GM10266 (cell line): ENCODE measurements around the gene DACT2.
"Not testable (repeated sequence)": the region's sequence is repeated elsewhere in the genome, so short reads cannot be mapped to it uniquely, and the experiment has no call there.

Experiments used
- DNase-seq: peaks from one replicate; pipeline ENCODE4 v3.0.0; 2012; ENCODE audit errors: extremely low spot score
- TF ChIP-seq, protein P1 (sequence below): IDR thresholded peaks from 2 replicates; pipeline ENCODE4 v1.5.1; 2012; ENCODE audit warnings: mild to moderate bottlenecking, low read depth; ENCODE audit not compliant: control insufficient read depth, insufficient read depth; ENCODE audit errors: missing control alignments

DACT2 gene

DNA sequence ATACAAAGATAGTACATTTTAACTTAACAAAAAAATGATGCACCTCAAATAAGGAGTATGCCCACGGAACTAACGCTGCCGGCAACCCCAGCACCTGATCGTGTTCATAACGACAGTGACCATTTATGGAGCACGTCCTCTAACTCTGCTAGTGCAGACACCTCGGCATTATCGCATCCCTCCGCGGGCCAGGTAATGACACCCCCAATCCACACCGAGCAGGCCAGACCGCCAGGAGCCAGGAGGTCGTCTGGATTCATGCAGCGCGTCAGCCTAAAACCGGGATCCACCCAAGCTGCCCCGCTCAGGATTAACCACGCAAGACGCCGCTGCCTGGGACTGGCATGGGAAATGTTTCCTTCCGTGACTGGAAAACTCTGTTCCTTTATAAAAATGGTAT is 34.1 kb downstream of the DACT2 start:
- TF ChIP-seq, protein P1, sequence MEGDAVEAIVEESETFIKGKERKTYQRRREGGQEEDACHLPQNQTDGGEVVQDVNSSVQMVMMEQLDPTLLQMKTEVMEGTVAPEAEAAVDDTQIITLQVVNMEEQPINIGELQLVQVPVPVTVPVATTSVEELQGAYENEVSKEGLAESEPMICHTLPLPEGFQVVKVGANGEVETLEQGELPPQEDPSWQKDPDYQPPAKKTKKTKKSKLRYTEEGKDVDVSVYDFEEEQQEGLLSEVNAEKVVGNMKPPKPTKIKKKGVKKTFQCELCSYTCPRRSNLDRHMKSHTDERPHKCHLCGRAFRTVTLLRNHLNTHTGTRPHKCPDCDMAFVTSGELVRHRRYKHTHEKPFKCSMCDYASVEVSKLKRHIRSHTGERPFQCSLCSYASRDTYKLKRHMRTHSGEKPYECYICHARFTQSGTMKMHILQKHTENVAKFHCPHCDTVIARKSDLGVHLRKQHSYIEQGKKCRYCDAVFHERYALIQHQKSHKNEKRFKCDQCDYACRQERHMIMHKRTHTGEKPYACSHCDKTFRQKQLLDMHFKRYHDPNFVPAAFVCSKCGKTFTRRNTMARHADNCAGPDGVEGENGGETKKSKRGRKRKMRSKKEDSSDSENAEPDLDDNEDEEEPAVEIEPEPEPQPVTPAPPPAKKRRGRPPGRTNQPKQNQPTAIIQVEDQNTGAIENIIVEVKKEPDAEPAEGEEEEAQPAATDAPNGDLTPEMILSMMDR, result no peak
- no peak for DNase-seq

DNA sequence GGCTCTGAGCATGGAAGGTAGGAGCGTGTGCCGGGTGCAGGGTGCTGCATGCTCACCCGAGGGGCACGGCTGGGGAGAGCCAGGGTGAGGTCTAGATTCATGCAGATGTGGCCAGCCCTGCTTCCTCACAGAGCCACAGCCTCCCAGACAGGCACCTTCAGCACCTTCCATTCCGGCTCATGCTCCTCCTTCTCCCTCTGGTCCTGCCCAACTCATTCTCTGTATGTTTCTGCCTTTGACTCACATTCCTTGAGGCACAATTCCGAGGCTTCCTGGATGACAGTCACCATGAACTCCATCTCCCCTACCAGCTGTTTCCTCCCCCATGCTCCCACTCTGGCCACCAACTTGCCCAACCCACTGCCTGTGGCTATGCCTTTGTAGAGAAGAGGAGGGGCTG is 35.4 kb downstream of the DACT2 start:
- TF ChIP-seq, protein P1, result no peak
- no peak for DNase-seq

DNA sequence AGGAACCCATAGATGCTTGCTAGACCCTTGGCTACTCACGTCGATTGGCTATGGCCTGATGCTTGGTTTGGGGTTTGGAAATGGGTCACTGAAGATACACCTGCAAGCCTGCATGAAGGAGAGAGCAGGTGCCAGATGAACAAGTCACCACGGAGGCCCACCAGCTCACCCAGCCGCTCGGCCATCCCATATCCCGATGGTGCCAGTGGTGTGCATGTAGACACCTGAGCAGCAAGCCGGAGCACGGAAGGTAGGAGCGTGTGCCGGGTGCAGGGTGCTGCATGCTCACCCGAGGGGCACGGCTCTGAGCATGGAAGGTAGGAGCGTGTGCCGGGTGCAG is 35.9 kb downstream of the DACT2 start:
- DNase-seq, result no peak

DNA sequence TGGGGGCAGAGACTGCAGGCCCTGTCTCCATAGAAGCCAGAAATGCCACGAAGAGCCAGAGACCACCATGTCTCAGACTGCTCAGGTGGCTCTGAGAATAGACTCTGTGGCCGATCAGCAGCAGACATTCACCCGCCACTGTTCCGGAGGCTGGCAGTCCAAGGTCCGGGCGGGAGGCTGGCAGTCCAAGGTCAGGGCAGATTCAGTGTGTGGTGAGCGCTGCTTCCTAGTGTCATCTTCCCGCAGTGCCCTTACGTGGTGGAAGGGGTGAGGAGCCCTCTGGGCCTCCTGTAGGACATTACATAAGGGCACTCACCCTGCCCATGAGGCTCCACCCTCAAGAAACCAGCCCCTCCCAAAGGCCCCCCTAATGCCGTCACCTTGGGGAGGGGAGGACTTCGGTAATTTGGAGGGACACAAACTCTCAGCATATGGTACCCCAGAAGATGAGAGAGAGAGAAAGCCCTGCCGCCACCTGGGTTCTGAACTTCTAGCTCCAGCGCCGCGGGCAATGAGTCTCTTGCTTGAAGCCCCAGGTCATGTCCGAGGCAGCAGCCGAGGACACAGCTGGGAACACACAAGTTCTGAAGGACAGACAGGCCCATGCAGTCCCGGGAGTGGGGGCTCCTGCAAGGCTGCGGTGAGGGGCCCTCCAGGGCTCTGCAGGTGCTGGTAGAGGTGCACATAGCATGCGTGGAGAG is 36.4 kb downstream of the DACT2 start:
- TF ChIP-seq, protein P1, result no peak
- DNase-seq, result no peak

More for the DNA sequence above, 35.9 kb downstream of the DACT2 start:
- TF ChIP-seq, protein P1, result no peak

DNA sequence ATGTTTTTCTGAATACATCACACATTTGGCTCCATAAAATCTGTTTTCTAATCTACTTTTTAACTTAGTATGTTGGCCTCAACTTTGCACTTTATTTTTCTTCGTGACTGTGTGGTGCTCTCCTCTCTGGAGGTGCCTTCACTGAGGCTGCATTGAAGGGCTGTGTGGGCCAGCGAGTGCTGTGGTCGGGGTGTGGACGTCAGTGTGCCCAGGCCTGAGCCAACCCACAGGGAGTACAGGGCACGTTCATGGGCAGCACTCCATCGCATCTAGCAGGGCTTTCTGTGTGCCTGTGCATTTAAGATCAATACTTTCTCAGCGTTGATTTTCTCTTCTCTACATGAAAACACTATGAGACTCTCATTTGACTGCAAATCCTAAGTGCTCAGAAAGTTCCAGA is 37.8 kb downstream of the DACT2 start:
- DNase-seq, result no peak
- TF ChIP-seq, protein P1, result no peak

DNA sequence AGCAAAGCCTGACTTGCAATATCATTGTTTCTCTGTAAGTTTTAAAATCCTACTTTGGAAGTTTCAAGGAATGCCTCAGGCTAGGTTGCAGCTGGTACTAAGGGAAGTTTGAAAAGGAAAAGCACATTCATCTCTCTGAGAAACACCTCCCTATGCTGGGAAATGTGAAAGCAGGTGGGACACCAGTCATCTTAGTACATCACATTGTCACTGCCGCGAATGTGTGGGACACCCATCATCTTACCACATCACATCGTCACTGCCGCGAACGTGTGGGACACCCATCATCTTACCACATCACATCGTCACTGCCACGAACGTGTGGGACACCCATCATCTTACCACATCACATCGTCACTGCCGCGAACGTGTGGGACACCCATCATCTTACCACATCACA is 38.3 kb downstream of the DACT2 start:
- not testable (repeated sequence) for DNase-seq

DNA sequence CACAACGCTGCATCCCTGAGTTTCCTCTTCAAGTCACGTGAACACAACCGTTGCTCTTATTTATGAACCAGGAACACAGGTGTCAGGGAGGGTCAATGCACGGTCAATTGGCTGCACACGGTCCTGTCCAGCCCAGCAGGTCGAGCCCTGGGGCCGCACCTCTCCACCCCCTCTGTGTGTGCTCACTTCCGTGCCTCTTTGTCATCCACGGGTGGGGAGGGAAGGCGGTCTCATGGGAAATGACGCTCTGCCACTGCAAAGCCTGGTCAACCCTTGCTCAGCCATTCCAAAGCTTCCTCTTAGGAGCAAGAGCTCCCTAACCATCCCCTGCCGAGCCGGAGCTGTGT is 38.7 kb downstream of the DACT2 start:
- DNase-seq, result no peak

More for the DNA sequence above, 38.7 kb downstream of the DACT2 start:
- TF ChIP-seq, protein P1, result no peak
